GM12865 (cell line): Measurements from ENCODE around the gene ASB17.

Experiments used
- DNase-seq: peaks from one replicate; pipeline ENCODE4 v3.0.0; 2010; ENCODE audit warnings: low read depth
- H3K4me3 ChIP-seq: 2 replicates; pipeline ENCODE4 v1.5.1; 2011; ENCODE audit warnings: mild to moderate bottlenecking, low read depth, low read length, control low read depth
- TF ChIP-seq, protein P1 (sequence below): IDR thresholded peaks from 2 replicates; pipeline ENCODE4 v1.5.1; 2011; ENCODE audit warnings: low read length, control low read depth, low read depth, inconsistent platforms; ENCODE audit not compliant: insufficient read depth; ENCODE audit errors: missing control alignments

The ASB17 gene

GRCh38 chr1:75908717-75909152 lies 23.5 kb downstream of the ASB17 start:
- TF ChIP-seq, protein P1, sequence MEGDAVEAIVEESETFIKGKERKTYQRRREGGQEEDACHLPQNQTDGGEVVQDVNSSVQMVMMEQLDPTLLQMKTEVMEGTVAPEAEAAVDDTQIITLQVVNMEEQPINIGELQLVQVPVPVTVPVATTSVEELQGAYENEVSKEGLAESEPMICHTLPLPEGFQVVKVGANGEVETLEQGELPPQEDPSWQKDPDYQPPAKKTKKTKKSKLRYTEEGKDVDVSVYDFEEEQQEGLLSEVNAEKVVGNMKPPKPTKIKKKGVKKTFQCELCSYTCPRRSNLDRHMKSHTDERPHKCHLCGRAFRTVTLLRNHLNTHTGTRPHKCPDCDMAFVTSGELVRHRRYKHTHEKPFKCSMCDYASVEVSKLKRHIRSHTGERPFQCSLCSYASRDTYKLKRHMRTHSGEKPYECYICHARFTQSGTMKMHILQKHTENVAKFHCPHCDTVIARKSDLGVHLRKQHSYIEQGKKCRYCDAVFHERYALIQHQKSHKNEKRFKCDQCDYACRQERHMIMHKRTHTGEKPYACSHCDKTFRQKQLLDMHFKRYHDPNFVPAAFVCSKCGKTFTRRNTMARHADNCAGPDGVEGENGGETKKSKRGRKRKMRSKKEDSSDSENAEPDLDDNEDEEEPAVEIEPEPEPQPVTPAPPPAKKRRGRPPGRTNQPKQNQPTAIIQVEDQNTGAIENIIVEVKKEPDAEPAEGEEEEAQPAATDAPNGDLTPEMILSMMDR = peak; percentile 57
- H3K4me3 ChIP-seq = no peak overlapping the region
- peak; percentile 72 for DNase-seq

GRCh38 chr1:75901371-75901770 lies 30.8 kb downstream of the ASB17 start:
- TF ChIP-seq, protein P1 = no peak
- no peak for DNase-seq
- no peak overlapping the region for H3K4me3 ChIP-seq

DNA sequence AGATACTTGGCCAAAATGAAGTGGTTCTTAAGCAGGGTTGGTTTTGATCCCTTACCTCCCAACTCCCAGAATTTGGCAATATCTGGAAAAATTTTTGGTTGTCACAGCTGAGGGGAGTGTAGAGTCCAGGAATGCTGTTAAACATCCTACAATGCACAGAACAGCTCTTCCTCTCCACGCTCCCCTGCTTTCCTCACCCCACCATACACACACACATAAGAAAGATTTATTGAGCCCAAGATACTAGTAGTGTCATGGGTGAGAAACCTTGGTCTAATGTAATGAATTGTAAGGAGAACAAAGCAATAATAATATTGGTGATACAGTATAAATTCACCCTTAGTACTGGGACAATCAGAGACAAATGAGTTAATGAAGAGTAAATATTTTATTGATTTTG lies 47.8 kb downstream of the ASB17 start:
- DNase-seq = no peak
- no peak overlapping the region for H3K4me3 ChIP-seq
- TF ChIP-seq, protein P1 = no peak

- TF ChIP-seq, protein P1 = no peak
- DNase-seq = no peak
- H3K4me3 ChIP-seq = no peak overlapping the region
Measured at GRCh38 chr1:75879985-75880384, 52.2 kb downstream of the ASB17 start.

DNA sequence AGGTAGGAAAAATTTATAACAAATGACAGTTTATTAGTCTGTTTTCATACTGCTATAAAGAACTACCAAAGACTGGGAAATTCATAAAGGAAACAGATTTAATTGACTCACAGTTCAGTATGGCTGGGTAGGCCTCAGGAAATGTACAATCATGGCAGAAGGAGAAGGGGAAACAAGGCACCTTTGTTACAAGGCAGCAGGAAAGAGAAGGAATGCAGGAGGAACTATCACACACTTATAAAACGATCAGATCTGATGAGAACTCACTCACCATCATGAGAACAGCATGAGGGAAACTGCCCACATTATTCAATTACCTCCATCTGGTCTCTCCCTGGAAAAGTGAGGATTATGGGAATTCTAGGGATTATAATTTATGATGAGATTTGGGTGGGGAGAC lies 61.3 kb downstream of the ASB17 start:
- no peak overlapping the region for H3K4me3 ChIP-seq
- DNase-seq = no peak
- TF ChIP-seq, protein P1 = no peak
